Fibroblast of the aortic adventitia (primary cell): ENCODE measurements around the gene EXOSC9. TPM values are rescaled to one million over a fixed set of nuclear protein-coding genes. Genes with fewer than 3 reads are reported as not detected.
"Not testable (repeated sequence)": the region's sequence is repeated elsewhere in the genome, so short reads cannot be mapped to it uniquely, and the experiment has no call there.

Experiments
- DNase-seq: peaks from one replicate; pipeline ENCODE4 v3.0.0-alpha.2; 2010; ENCODE audit warnings: low read depth
- H3K4me3 ChIP-seq: 2 replicates; pipeline ENCODE4 v1.5.1; 2011; ENCODE audit warnings: low read depth, mild to moderate bottlenecking, control low read depth, low read length, moderate library complexity
- CTCF ChIP-seq: IDR thresholded peaks from 2 replicates; pipeline ENCODE4 v1.5.1; 2011; ENCODE audit warnings: mild to moderate bottlenecking, low read length, control low read depth, inconsistent platforms; ENCODE audit not compliant: insufficient read depth
- total RNA-seq: library from RNA; depleted of rRNA; stranded (reverse); fragments of >200 nt; gene quantifications from 2 replicates; pipeline ENCODE4 v1.2.3, GENCODE V29; 2012; ENCODE audit warnings: low replicate concordance

EXOSC9 gene, protein sequence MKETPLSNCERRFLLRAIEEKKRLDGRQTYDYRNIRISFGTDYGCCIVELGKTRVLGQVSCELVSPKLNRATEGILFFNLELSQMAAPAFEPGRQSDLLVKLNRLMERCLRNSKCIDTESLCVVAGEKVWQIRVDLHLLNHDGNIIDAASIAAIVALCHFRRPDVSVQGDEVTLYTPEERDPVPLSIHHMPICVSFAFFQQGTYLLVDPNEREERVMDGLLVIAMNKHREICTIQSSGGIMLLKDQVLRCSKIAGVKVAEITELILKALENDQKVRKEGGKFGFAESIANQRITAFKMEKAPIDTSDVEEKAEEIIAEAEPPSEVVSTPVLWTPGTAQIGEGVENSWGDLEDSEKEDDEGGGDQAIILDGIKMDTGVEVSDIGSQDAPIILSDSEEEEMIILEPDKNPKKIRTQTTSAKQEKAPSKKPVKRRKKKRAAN
- 26.8 and 50.7 TPM in 2 replicates for total RNA-seq

GRCh38 chr4:121800961-121801714 is at the start of gene EXOSC9:
TSS of gene EXOSC9 (plus strand) at chr4:121801323. CDS start at chr4:121801425, 102 bp downstream.
- peak within 1 kb of the TSS; percentile 100 for H3K4me3 ChIP-seq
- peak; percentile 96 for DNase-seq
- no peak for TF ChIP-seq CTCF

DNA sequence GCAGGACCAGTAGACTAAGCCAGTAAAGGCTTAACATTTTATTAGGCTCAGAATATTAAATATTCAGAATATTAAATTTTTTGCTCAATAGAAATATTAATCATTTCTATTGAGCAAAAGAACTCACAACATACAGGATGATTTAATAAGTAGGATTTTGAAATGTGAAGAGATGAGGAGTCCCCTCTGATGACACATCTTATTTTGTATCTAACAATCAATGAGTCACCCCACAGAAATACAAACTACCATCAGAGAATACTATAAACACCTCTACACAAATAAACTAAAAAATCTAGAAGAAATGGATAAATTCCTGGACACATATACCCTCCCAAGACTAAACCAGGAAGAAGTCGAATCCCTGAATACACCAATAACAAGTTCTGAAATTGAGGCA is 49.0 kb upstream of the EXOSC9 start:
- DNase-seq, H3K4me3 ChIP-seq: not testable (repeated sequence)

DNA sequence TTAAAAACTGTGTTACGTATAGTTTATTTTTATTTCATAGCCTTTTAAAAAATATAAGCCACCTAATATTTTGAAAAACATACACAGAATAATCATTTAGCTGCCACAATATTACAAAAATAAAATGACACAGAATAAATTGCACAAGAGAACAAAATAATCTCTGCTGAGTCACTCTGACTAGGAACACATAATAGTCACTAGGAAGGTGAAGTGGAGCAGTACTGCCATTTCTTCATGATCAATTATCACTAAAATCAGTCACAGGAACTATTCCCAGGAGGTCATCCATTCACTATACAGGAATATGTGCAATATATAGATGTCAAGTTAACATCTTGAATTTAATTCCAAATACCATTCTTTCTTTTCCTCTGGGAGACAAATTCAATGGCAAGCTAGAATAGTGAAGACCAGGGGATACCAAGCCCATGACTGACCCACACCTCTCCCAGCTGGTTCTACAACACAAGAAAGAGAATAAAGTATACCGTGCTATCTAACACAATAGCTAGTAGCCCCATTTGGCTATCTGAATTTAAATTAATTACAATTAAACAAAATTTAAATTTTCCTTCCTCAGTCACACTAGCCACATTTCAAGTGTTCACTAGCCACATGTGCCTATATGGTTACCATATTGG is 42.1 kb upstream of the EXOSC9 start:
- H3K4me3 ChIP-seq, result no peak overlapping the region
- no peak for TF ChIP-seq CTCF
- DNase-seq, result peak; percentile 66

- no peak for DNase-seq
- no peak for TF ChIP-seq CTCF
- no peak overlapping the region for H3K4me3 ChIP-seq
These were observed 40.9 kb upstream of the EXOSC9 start for GRCh38 chr4:121760205-121760604.

GRCh38 chr4:121764303-121764701 is 36.8 kb upstream of the EXOSC9 start:
- TF ChIP-seq CTCF, result no peak
- no peak for DNase-seq
- H3K4me3 ChIP-seq, result peak overlapping the region; percentile 68

DNA sequence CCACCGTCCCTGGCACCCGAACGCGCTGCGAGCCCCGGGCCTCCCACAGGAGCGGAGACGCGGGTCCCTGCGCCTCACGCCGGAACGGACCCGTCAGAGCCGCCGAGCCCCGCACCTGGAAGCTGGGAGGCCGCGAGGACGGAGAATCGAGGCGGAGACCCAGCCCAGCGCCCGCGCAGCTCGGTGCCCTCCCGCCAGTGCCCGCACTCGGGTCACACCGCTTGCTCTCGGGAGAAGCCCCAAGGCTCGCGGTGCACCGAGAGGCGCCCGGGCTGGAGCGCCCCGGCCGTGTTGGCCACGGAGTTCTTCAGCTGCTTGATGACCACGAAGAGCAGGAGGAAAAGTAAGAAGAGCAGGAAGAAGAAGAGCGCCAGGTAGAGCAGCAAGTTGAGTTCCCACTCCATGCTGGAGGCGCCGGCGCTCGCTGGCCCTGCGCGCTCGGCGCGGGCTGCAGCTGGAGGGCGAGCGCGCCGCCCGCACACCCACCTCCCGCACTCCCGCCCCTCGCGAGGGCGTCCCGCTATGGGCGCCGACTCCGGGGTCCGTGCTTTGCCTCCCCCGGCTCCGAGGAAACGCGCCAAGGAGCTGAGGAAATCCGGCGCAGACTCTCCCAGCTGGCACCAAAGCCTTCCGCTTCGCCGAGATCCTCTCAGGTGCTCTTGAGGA is 36.3 kb upstream of the EXOSC9 start, which contains the start of gene SMIM43:
Gene SMIM43, minus strand, starts transcription at position 463 of the 666 bp plus-strand sequence. Its CDS starts 59 bp downstream, at position 404.
- DNase-seq, result peak; percentile 17
- peak within 1 kb of the TSS; percentile 68 for H3K4me3 ChIP-seq
- no peak for TF ChIP-seq CTCF
